ENCODE measurements around the gene PDCD6IP. TPM values are rescaled to one million over a fixed set of nuclear protein-coding genes. Genes with fewer than 3 reads are reported as not detected.

The PDCD6IP gene
- total and polyA plus RNA-seq, 2 of the 13 experiments (the other 11 are each of a cell fraction or from before 2014, with no cell fraction given) = 62.5 to 85.6 TPM

DNA sequence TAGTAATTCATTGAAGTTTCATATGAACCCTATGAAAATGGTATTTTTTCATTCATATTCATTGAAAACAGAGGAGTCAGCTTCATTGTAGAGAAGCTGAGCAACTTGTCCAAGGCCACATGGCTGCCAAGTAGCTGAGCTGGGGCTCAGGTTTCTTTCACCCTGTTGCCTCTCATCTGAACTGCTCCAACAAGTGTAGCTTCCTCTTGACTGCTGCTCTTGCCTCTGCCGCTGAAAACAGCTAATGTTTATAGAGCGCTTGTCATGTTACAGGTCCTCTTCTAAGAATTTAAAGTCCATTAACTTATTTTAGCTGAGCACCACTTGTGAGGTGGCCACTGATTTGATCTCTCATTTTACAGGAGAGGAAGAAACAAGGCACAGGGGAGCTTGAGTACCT, 81.1 kb downstream of the PDCD6IP start:
- intact Hi-C loops (cut with micrococcal nuclease; ENCODE audit: unreplicated experiment) (no loop called here), in situ Hi-C loops (cut with HindIII; ENCODE audit: extremely low pct_ligation_motif_present, low pct_unique_long_range_greater_than_20kb) (no loop called here)
- H3K4me2 ChIP-seq (ENCODE audit: low read depth, low read length) = no peak overlapping the region
- ChIA-PET POLR2A (no interaction called here), CTCF (ENCODE audit: low intra/inter-chr PET ratio, low total read pairs) (no interaction called here)
- H3K79me2 ChIP-seq (ENCODE audit: insufficient read depth, low read length) = no peaks in the 10 kb centered on the region
- no peak overlapping the region for H3K27ac ChIP-seq (ENCODE audit: extremely low read length, insufficient read depth, low read length)
- no peak for FAIRE-seq
- H3K36me3 ChIP-seq (replicated peaks in 1 of 2; ENCODE audit: control insufficient read depth in 1 of 2, insufficient read depth in 2 of 2, low read length in 2 of 2) = no peaks in the 10 kb centered on the region
- no peak overlapping the region for H3K4me3 ChIP-seq (replicated peaks in 1 of 3; ENCODE audit: insufficient read depth in 1 of 3, low read depth in 2 of 3, low read length in 3 of 3)
- WGBS (ENCODE audit: low lambda C conversion rate) = 0% methylated on average over 2 of the region's 2 CpGs
- H3K9me3 ChIP-seq (ENCODE audit: low read length) = no peaks in the 10 kb centered on the region
- no peak overlapping the region for H2AFZ ChIP-seq (ENCODE audit: low read length)
- TF ChIP-seq, protein P1, sequence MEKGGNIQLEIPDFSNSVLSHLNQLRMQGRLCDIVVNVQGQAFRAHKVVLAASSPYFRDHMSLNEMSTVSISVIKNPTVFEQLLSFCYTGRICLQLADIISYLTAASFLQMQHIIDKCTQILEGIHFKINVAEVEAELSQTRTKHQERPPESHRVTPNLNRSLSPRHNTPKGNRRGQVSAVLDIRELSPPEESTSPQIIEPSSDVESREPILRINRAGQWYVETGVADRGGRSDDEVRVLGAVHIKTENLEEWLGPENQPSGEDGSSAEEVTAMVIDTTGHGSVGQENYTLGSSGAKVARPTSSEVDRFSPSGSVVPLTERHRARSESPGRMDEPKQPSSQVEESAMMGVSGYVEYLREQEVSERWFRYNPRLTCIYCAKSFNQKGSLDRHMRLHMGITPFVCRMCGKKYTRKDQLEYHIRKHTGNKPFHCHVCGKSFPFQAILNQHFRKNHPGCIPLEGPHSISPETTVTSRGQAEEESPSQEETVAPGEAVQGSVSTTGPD (CRISPR knock-in tag; IDR thresholded peaks at IDR 0.05) = no peak
- TF ChIP-seq NCOA1 (CRISPR knock-in tag; IDR thresholded peaks at IDR 0.05) = no peak
- no peak for TF ChIP-seq MBNL3 (CRISPR knock-in tag; conservative IDR thresholded peaks at IDR 0.05)
- no peak for TF ChIP-seq POLR2G (IDR thresholded peaks at IDR 0.05; ENCODE audit: low read depth, low read length)
- no peak for TF ChIP-seq IKZF4 (CRISPR knock-in tag; IDR thresholded peaks at IDR 0.05; ENCODE audit: borderline replicate concordance, low read depth, not compliant biosample characterization)
- TF ChIP-seq ZNF264 (CRISPR knock-in tag; IDR thresholded peaks at IDR 0.05) = no peak
- TF ChIP-seq, protein P2, sequence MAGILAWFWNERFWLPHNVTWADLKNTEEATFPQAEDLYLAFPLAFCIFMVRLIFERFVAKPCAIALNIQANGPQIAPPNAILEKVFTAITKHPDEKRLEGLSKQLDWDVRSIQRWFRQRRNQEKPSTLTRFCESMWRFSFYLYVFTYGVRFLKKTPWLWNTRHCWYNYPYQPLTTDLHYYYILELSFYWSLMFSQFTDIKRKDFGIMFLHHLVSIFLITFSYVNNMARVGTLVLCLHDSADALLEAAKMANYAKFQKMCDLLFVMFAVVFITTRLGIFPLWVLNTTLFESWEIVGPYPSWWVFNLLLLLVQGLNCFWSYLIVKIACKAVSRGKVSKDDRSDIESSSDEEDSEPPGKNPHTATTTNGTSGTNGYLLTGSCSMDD (CRISPR knock-in tag; IDR thresholded peaks at IDR 0.05) = no peak
- TF ChIP-seq ZNF644 (CRISPR knock-in tag; IDR thresholded peaks at IDR 0.05; ENCODE audit: low read depth) = no peak
- TF ChIP-seq ISL2 (CRISPR knock-in tag; IDR thresholded peaks at IDR 0.05) = no peak
- TF ChIP-seq SMARCC2 (IDR thresholded peaks at IDR 0.05) = no peak
- no peak for TF ChIP-seq ZSCAN30 (CRISPR knock-in tag; IDR thresholded peaks at IDR 0.05)
- no peak for TF ChIP-seq SSRP1 (CRISPR knock-in tag; IDR thresholded peaks at IDR 0.05)
- TF ChIP-seq ZFP82 (CRISPR knock-in tag; IDR thresholded peaks at IDR 0.05; ENCODE audit: borderline replicate concordance) = no peak
- no peak for TF ChIP-seq ZZZ3 (CRISPR knock-in tag; IDR thresholded peaks at IDR 0.05; ENCODE audit: borderline replicate concordance)
- no peak for TF ChIP-seq KDM5B (CRISPR knock-in tag; IDR thresholded peaks at IDR 0.05; ENCODE audit: borderline replicate concordance)
- TF ChIP-seq ZNF781 (CRISPR knock-in tag; IDR thresholded peaks at IDR 0.05; ENCODE audit: borderline replicate concordance, not compliant biosample characterization) = no peak
- TF ChIP-seq ISX (CRISPR knock-in tag; conservative IDR thresholded peaks at IDR 0.05) = no peak
- TF ChIP-seq PRPF4 (IDR thresholded peaks at IDR 0.05; ENCODE audit: low read depth, low read length, poor library complexity, severe bottlenecking) = no peak
- no peak for TF ChIP-seq ZNF253 (CRISPR knock-in tag; IDR thresholded peaks at IDR 0.05; ENCODE audit: borderline replicate concordance)
- H3K9ac ChIP-seq (ENCODE audit: insufficient read depth, low read depth, low read length) = no peak overlapping the region
- no peaks in the 10 kb centered on the region for H4K20me1 ChIP-seq (ENCODE audit: insufficient read depth, low read length)
- BruUV-seq (replicated peaks) = no TSS peak
- no peaks in the 10 kb centered on the region for H3K27me3 ChIP-seq (ENCODE audit: control insufficient read depth in 1 of 2, insufficient read depth in 2 of 2, low read length in 2 of 2)
- DNase-seq (ENCODE audit: low spot score) = no peak
- peaks cover 11% of the 10 kb centered on the region for H3K4me1 ChIP-seq (ENCODE audit: insufficient read depth, low read length)
- ATAC-seq = no peak
